ENCODE data around the gene SYT9.

The SYT9 gene

GRCh38 chr11:7348432-7349304 is 97.0 kb downstream of the SYT9 start:
- DNase-seq, result no peak

GRCh38 chr11:7351228-7351627 is 99.5 kb downstream of the SYT9 start:
- DNase-seq, result no peak

- DNase-seq, result no peak
Observed at GRCh38 chr11:7353100-7353499, 101.4 kb downstream of the SYT9 start.

- no peak for DNase-seq
Observed at GRCh38 chr11:7364660-7365059, 113.0 kb downstream of the SYT9 start.

GRCh38 chr11:7367803-7368202 is 116.1 kb downstream of the SYT9 start:
- no peak for DNase-seq

- DNase-seq, result no peak
Observed at GRCh38 chr11:7376386-7376785, 124.7 kb downstream of the SYT9 start.

- no peak for DNase-seq
Observed at GRCh38 chr11:7381937-7382336, 130.2 kb downstream of the SYT9 start.

- DNase-seq, result no peak
Observed at GRCh38 chr11:7383406-7383805, 131.7 kb downstream of the SYT9 start.

GRCh38 chr11:7384691-7385090 is 133.0 kb downstream of the SYT9 start:
- DNase-seq, result no peak

- DNase-seq, result no peak
Observed at GRCh38 chr11:7385532-7385931, 133.8 kb downstream of the SYT9 start.

- DNase-seq, result no peak
Observed at GRCh38 chr11:7413961-7414915, 162.5 kb downstream of the SYT9 start.

- no peak for DNase-seq
Observed at GRCh38 chr11:7414973-7415817, 163.5 kb downstream of the SYT9 start.

- DNase-seq, result no peak
Observed at GRCh38 chr11:7416080-7416479, 164.4 kb downstream of the SYT9 start.

- DNase-seq, result no peak
Observed at GRCh38 chr11:7417328-7417727, 165.6 kb downstream of the SYT9 start.

GRCh38 chr11:7418061-7418460 is 166.4 kb downstream of the SYT9 start:
- no peak for DNase-seq

- DNase-seq, result no peak
Observed at GRCh38 chr11:7418906-7419305, 167.2 kb downstream of the SYT9 start.

GRCh38 chr11:7421136-7421535 is 169.4 kb downstream of the SYT9 start:
- DNase-seq, result no peak

- DNase-seq, result no peak
Observed at GRCh38 chr11:7422544-7423331, 171.0 kb downstream of the SYT9 start.

GRCh38 chr11:7423946-7424345 is 172.2 kb downstream of the SYT9 start:
- DNase-seq, result no peak

GRCh38 chr11:7427733-7428132 is 176.0 kb downstream of the SYT9 start:
- DNase-seq, result no peak

GRCh38 chr11:7428196-7428595 is 176.5 kb downstream of the SYT9 start:
- DNase-seq, result no peak

GRCh38 chr11:7430496-7430895 is 178.8 kb downstream of the SYT9 start:
- DNase-seq, result no peak

All from activated CD4-positive, alpha-beta T cell treated with anti-CD3 and anti-CD28 coated beads, Interleukin-2, amount 50 U/mL, for 1 hour (primary cell).